ENCODE measurements around the gene ART1. TPM values are rescaled to one million over a fixed set of nuclear protein-coding genes. Genes with fewer than 3 reads are reported as not detected.
A peak's percentile ranks its signal among the peaks of the same experiment; 100 is the strongest.

The ART1 gene
- total RNA-seq, 4 donors from 2014 or later: not detected

GRCh38 chr11:3665336-3666022, 20.6 kb downstream of the ART1 start:
- DNase-seq (ENCODE audit: low spot score in 2 of 2): peak in 1 of 2 donors; percentile 67
- no peak overlapping the region for H3K4me3 ChIP-seq (ENCODE audit: low read depth, poor library complexity, severe bottlenecking)
- TF ChIP-seq CTCF (IDR thresholded peaks at IDR 0.05) (no peak), POLR2A (IDR thresholded peaks at IDR 0.05) (no peak)
- intact Hi-C loops (cut with DNase I; ENCODE audit: low total_unique reads): no loop called here
- WGBS, 2 donors: 75 to 92% methylated on average over 6 of the region's 6 CpGs

- DNase-seq (ENCODE audit: low spot score in 2 of 2): peak in 1 of 2 donors; percentile 63
- intact Hi-C loops (cut with DNase I; ENCODE audit: low total_unique reads): no loop called here
- 92 to 99% methylated on average over 8 to 16 of the region's 17 CpGs for WGBS, 2 donors
- no peak for TF ChIP-seq POLR2A (IDR thresholded peaks at IDR 0.05)
- no peak for TF ChIP-seq CTCF (IDR thresholded peaks at IDR 0.05)
- no peak overlapping the region for H3K4me3 ChIP-seq (ENCODE audit: low read depth, poor library complexity, severe bottlenecking)
These were observed 21.1 kb downstream of the ART1 start for GRCh38 chr11:3666023-3666530.

- intact Hi-C loops (cut with DNase I; ENCODE audit: low total_unique reads): no loop called here
- DNase-seq (ENCODE audit: low spot score in 2 of 2): peak in 1 of 2 donors; percentile 58
- no peak for TF ChIP-seq CTCF (IDR thresholded peaks at IDR 0.05)
- TF ChIP-seq POLR2A (IDR thresholded peaks at IDR 0.05): no peak
- WGBS, 2 donors: 97 to 98% methylated on average over 75 to 84 of the region's 89 CpGs
- no peak overlapping the region for H3K4me3 ChIP-seq (ENCODE audit: low read depth, poor library complexity, severe bottlenecking)
These were observed 22.5 kb downstream of the ART1 start for GRCh38 chr11:3667149-3668035.

GRCh38 chr11:3669128-3669527, 24.2 kb downstream of the ART1 start:
- TF ChIP-seq POLR2A (IDR thresholded peaks at IDR 0.05): no peak
- no peak for TF ChIP-seq CTCF (IDR thresholded peaks at IDR 0.05)
- no peak overlapping the region for H3K4me3 ChIP-seq (ENCODE audit: low read depth, poor library complexity, severe bottlenecking)
- intact Hi-C loops (cut with DNase I; ENCODE audit: low total_unique reads): no loop called here
- 93 to 95% methylated on average over 7 of the region's 7 CpGs for WGBS, 2 donors
- peak in 1 of 2 donors; percentile 66 for DNase-seq (ENCODE audit: low spot score in 2 of 2)

- no peak overlapping the region for H3K4me3 ChIP-seq (ENCODE audit: low read depth, poor library complexity, severe bottlenecking)
- DNase-seq (ENCODE audit: low spot score in 2 of 2): peak in 1 of 2 donors; percentile 68
- WGBS, 2 donors: 94 to 95% methylated on average over 5 of the region's 5 CpGs
- intact Hi-C loops (cut with DNase I; ENCODE audit: low total_unique reads): no loop called here
- TF ChIP-seq CTCF (IDR thresholded peaks at IDR 0.05) (no peak), POLR2A (IDR thresholded peaks at IDR 0.05) (no peak)
These were observed 24.8 kb downstream of the ART1 start for GRCh38 chr11:3669742-3670183.

All from lower leg skin (tissue), 4 donors.